Stomach (tissue), 4 donors: Measurements from ENCODE around the gene B4GALT3.

Source experiments
- CTCF ChIP-seq, 7 experiments: fragments of 450-650 bp in 4 of 7; fragments of 200-600 bp in 3 of 7; sonication (generic) in 3 of 7; IDR thresholded peaks; one replicate each; pipeline ENCODE4 v1.5.1; 2016 to 2019; ENCODE audit warnings: antibody characterized with exemption in 7 of 7, control low read depth in 2 of 7, mild to moderate bottlenecking in 1 of 7
- EP300 ChIP-seq: sonication (generic); formaldehyde crosslinking; IDR thresholded peaks from one replicate; pipeline ENCODE4 v1.6.1; 2017; ENCODE audit warnings: antibody characterized with exemption
- POLR2A ChIP-seq, 4 donors: fragments of 450-650 bp; IDR thresholded peaks; one replicate each; pipeline ENCODE4 v1.6.1; 2016; ENCODE audit warnings: antibody characterized with exemption in 4 of 4, control low read depth in 2 of 4, mild to moderate bottlenecking in 1 of 4, moderate library complexity in 1 of 4
- POLR2AphosphoS5 ChIP-seq, 3 donors: sonication (generic); formaldehyde crosslinking; IDR thresholded peaks; one replicate each; pipeline ENCODE4 v1.6.1; 2016; ENCODE audit warnings: antibody characterized with exemption in 3 of 3

GRCh38 chr1:161196111-161196510 lies 18.8 kb upstream of the B4GALT3 start:
- no peak for TF ChIP-seq POLR2AphosphoS5 (IDR thresholded peaks at IDR 0.05)
- no peak for TF ChIP-seq CTCF (IDR thresholded peaks at IDR 0.05)
- TF ChIP-seq EP300, result no peak
- no peak for TF ChIP-seq POLR2A (IDR thresholded peaks at IDR 0.05)
